HCT116 (cell line): Measurements from ENCODE around the gene FAM117A. TPM values are rescaled to one million over a fixed set of nuclear protein-coding genes. Genes with fewer than 3 reads are reported as not detected.

Experiments
- ATAC-seq: fragments of 200-7000 bp; cut with Tn5 transposase; 2 replicates; pipeline ENCODE4 v1.9.1; 2020; ENCODE audit warnings: mild to moderate bottlenecking, moderate library complexity
- BruUV-seq: library from RNA; stranded (reverse); fragments of 400-500 nt; replicated peaks from 2 replicates; lab custom pipeline; 2021; lab: Mats Ljungman, UMichigan
- CTCF ChIA-PET: fragments of 300-600 bp; sonication (Branson Sonifier 250); formaldehyde crosslinking; loops from one replicate; lab custom pipeline; 2021; ENCODE audit warnings: antibody characterized with exemption; lab: Charles Lee
- POLR2A ChIA-PET: fragments of 300-600, 350-600 bp; sonication (Branson Sonifier 250); formaldehyde crosslinking; loops from one replicate; lab custom pipeline; 2021; ENCODE audit warnings: antibody characterized with exemption; lab: Charles Lee
- RAD21 ChIA-PET, 2 experiments: fragments of 300-600 bp; sonication (Branson Sonifier 250); formaldehyde crosslinking; loops; one replicate each; lab custom pipeline; 2023; ENCODE audit warnings: low total read pairs in 2 of 2; ENCODE audit not compliant: uncharacterized antibody in 2 of 2, unreplicated experiment in 2 of 2, low non-redundant PET in 1 of 2; lab: Charles Lee
- DNase-seq: peaks from one replicate; pipeline ENCODE4 v3.0.0-alpha.2; 2010; ENCODE audit warnings: low read depth, low spot score
- H2AFZ ChIP-seq: fragments of 200-600 bp; shearing (Covaris generic), sonication (generic); 2 replicates; pipeline ENCODE4 v1.6.1; 2017; ENCODE audit warnings: low read depth, mixed run types, mixed read lengths, antibody characterized with exemption, low read length; ENCODE audit not compliant: poor library complexity, severe bottlenecking
- H3K27ac ChIP-seq: 2 replicates; pipeline ENCODE4 v1.5.1; 2012; ENCODE audit warnings: low read depth, low read length
- H3K27me3 ChIP-seq: fragments of 200-600 bp; sonication (generic); 2 replicates; pipeline ENCODE4 v1.6.1; 2016; ENCODE audit warnings: mixed run types, low read length, mixed read lengths; ENCODE audit not compliant: insufficient read depth
- H3K36me3 ChIP-seq, 2 experiments: fragments of 200-500 bp in 1 of 2; fragments of 200-600 bp in 1 of 2; sonication (Bioruptor generic) in 1 of 2; sonication (generic) in 1 of 2; 2 replicates each; pipeline versions ENCODE4 v1.5.1 to v1.6.1; 2014 to 2016; ENCODE audit warnings: low read length in 2 of 2, inconsistent platforms in 1 of 2, mixed read lengths in 1 of 2, mixed run types in 1 of 2; ENCODE audit not compliant: insufficient read depth in 2 of 2, control insufficient read depth in 1 of 2
- H3K4me1 ChIP-seq, 2 experiments: fragments of 200-600 bp in 1 of 2; sonication (generic) in 1 of 2; 2 replicates each; pipeline versions ENCODE4 v1.5.1 to v1.6.1; 2012 to 2017; ENCODE audit warnings: low read length in 2 of 2, inconsistent platforms in 1 of 2, mild to moderate bottlenecking in 1 of 2, mixed read lengths in 1 of 2, mixed run types in 1 of 2, moderate library complexity in 1 of 2; ENCODE audit not compliant: insufficient read depth in 2 of 2, control insufficient read depth in 1 of 2
- H3K4me2 ChIP-seq: fragments of 200-600 bp; sonication (generic); 2 replicates; pipeline ENCODE4 v1.6.1; 2017; ENCODE audit warnings: mixed run types, low read length, mixed read lengths
- H3K4me3 ChIP-seq, 2 experiments: fragments of 200-600 bp in 1 of 2; sonication (generic) in 1 of 2; replicated peaks in 1 of 2; 2 replicates each; pipeline ENCODE4 v1.5.1; 2011 to 2016; ENCODE audit warnings: low read length in 2 of 2, control low read depth in 1 of 2, low read depth in 1 of 2, mild to moderate bottlenecking in 1 of 2, mixed read lengths in 1 of 2, mixed run types in 1 of 2
- H3K79me2 ChIP-seq: fragments of 200-600 bp; sonication (generic); 2 replicates; pipeline ENCODE4 v1.6.1; 2017; ENCODE audit warnings: mild to moderate bottlenecking, mixed run types, low read length, moderate library complexity, mixed read lengths; ENCODE audit not compliant: insufficient read depth
- H3K9ac ChIP-seq: fragments of 200-600 bp; sonication (generic); 2 replicates; pipeline ENCODE4 v1.6.1; 2016; ENCODE audit warnings: low read length, mixed read lengths
- H3K9me2 ChIP-seq: fragments of 200-600 bp; sonication (generic), shearing (Covaris generic); 2 replicates; pipeline ENCODE4 v1.6.1; 2017; ENCODE audit warnings: mixed run types, mild to moderate bottlenecking, moderate library complexity; ENCODE audit not compliant: insufficient read depth
- H3K9me3 ChIP-seq, 2 experiments: fragments of 200-500 bp in 1 of 2; fragments of 200-600 bp in 1 of 2; sonication (Bioruptor generic) in 1 of 2; sonication (generic) in 1 of 2; 2 replicates each; pipeline ENCODE4 v1.6.1; 2014 to 2017; ENCODE audit warnings: low read length in 2 of 2, mixed read lengths in 2 of 2, inconsistent platforms in 1 of 2, low read depth in 1 of 2, mild to moderate bottlenecking in 1 of 2, mixed run types in 1 of 2, moderate library complexity in 1 of 2; ENCODE audit not compliant: control insufficient read depth in 1 of 2, insufficient read depth in 1 of 2
- H4K20me1 ChIP-seq: fragments of 200-600 bp; sonication (generic), shearing (Covaris generic); 2 replicates; pipeline ENCODE4 v1.6.1; 2017; ENCODE audit warnings: mixed run types, mild to moderate bottlenecking, moderate library complexity; ENCODE audit not compliant: insufficient read depth
- ATF3 ChIP-seq: IDR thresholded peaks from 2 replicates; pipeline ENCODE4 v1.6.1; 2012
- CBX3 ChIP-seq: IDR thresholded peaks from 2 replicates; pipeline ENCODE4 v1.6.1; 2012; ENCODE audit warnings: low read depth
- CEBPB ChIP-seq: IDR thresholded peaks from 2 replicates; pipeline ENCODE4 v1.6.1; 2012; ENCODE audit warnings: low read depth
- CTCF ChIP-seq, 3 experiments: fragments of 200-600 bp in 1 of 3; sonication (generic) in 1 of 3; IDR thresholded peaks in 2 of 3; conservative IDR thresholded peaks in 1 of 3; 2 replicates each; pipeline ENCODE4 v1.5.1; 2012 to 2017; ENCODE audit warnings: low read depth in 2 of 3, low read length in 2 of 3, antibody characterized with exemption in 1 of 3, borderline replicate concordance in 1 of 3, control low read depth in 1 of 3, mild to moderate bottlenecking in 1 of 3, mixed read lengths in 1 of 3, mixed run types in 1 of 3, moderate library complexity in 1 of 3; ENCODE audit not compliant: insufficient read depth in 1 of 3
- ELF1 ChIP-seq: IDR thresholded peaks from 2 replicates; pipeline ENCODE4 v1.6.1; 2012; ENCODE audit warnings: low read depth, borderline replicate concordance
- EZH2 ChIP-seq: fragments of 200-600 bp; sonication (generic); IDR thresholded peaks from 2 replicates; pipeline ENCODE4 v1.6.1; 2017; ENCODE audit warnings: antibody characterized with exemption, mixed run types
- FOSL1 ChIP-seq: IDR thresholded peaks from 2 replicates; pipeline ENCODE4 v1.6.1; 2012; ENCODE audit warnings: low read depth
- JUND ChIP-seq: IDR thresholded peaks from 2 replicates; pipeline ENCODE4 v1.6.1; 2012
- POLR2AphosphoS5 ChIP-seq: IDR thresholded peaks from 2 replicates; pipeline ENCODE4 v1.6.1; 2011; ENCODE audit warnings: mild to moderate bottlenecking, low read depth, low read length, moderate library complexity
- RAD21 ChIP-seq: IDR thresholded peaks from 2 replicates; pipeline ENCODE4 v1.6.1; 2012; ENCODE audit warnings: low read depth, mild to moderate bottlenecking
- SIN3A ChIP-seq: IDR thresholded peaks from 2 replicates; pipeline ENCODE4 v1.6.1; 2012; ENCODE audit warnings: low read depth
- YY1 ChIP-seq: IDR thresholded peaks from 2 replicates; pipeline ENCODE4 v1.6.1; 2011; ENCODE audit warnings: low read length, low read depth, moderate library complexity, mild to moderate bottlenecking; ENCODE audit not compliant: insufficient replicate concordance; ENCODE audit errors: extremely low read depth
- ZBTB33 ChIP-seq: IDR thresholded peaks from 2 replicates; pipeline ENCODE4 v1.6.1; 2011; ENCODE audit warnings: mild to moderate bottlenecking, low read length, moderate library complexity; ENCODE audit not compliant: insufficient replicate concordance; ENCODE audit errors: extremely low read depth
- ZNF274 ChIP-seq: fragments of 200-500 bp; sonication (Bioruptor generic); IDR thresholded peaks from 2 replicates; pipeline ENCODE4 v1.6.1; 2014; ENCODE audit warnings: mild to moderate bottlenecking, low read depth, low read length, inconsistent platforms
- intact Hi-C: fragments of 100-400 bp; cut with micrococcal nuclease; formaldehyde crosslinking; loops from 2 replicates; pipeline ENCODE4 v1.10.0; 2022
- total RNA-seq: library from RNA; stranded (reverse); gene quantifications from one replicate; pipeline ENCODE4 v1.2.1, GENCODE V29; 2021; ENCODE audit not compliant: unreplicated experiment

Gene FAM117A
- total RNA-seq, 1 experiment from 2014 or later, result 12.8 TPM

DNA sequence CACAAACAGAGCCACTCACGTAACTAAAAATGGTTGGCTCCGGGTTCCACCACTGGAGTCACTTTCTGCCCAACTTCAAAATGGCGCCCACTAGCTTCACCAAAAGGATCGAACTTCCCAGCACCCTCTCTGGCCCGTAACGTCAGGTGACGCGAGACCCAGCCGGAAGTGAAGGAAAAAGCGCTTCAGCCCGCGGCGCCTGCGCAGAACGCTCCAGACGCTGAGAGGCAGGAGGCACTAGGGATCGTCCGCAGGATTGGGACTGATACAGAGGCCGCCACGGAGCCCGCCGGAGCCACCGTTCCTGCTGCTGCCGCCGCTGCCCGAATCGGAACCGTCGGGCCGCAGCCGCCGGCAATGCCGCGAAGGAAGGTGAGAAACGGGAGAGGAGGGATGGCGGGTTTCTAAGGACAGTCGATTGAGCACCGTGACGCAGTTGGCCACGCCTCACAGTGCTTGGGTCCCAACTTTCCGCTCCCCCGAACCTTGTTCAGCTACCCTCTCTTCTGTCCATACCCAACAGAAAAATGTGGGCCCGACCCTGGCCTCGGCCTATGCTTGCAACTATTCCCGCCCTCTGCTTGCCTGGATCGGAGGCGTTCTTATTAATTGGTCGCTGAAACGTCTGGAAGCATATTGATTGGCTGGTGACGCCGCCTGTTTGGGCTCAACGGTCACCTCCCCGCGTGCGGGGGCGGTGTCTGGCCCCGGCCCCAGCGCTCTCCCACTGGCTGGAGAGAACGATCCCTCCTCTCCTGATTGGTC lies 24.7 kb upstream of the FAM117A start, which contains the start of gene KAT7 (continued):
- TF ChIP-seq CTCF (IDR thresholded peaks at IDR 0.05 in 2 of 3, conservative IDR thresholded peaks at IDR 0.05 in 1 of 3; ENCODE audit: borderline replicate concordance in 1 of 3, insufficient read depth in 1 of 3, low read depth in 2 of 3, low read length in 2 of 3) (no peak), FOSL1 (no peak), ELF1 (peak; percentile 87; the same call in 1 of the 2 replicates), ZNF274 (no peak)

DNA sequence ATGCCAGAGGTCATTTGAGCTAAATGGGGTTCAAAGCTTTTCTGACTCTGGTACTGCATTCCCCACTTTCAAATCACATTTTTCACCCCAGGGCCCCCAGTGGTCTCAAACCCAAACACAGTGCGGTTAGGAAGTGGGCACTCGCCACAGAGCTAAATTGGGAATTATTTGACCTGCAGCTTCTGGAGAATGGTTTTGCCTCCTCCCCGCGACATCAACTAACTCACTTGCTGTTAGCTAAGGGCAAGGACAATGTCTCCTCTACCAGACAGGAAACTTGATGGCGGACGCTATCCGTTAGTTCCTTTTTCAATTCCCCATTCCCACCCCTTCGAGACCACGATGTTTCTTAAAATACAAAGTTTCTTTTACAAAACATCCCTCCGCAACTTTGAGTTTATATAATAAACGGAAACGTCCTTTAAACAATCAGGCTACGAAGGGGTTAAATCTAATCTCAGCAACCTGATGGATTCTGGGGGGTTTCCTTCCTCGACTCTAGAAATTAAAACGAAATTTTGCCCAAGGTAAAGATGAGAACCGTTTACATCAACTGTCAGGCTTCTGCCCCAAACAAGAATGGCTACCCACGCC lies 24.1 kb upstream of the FAM117A start:
- Histone ChIP-seq H3K27ac (peak overlapping the region; percentile 98), H4K20me1 (peaks cover 17% of the 10 kb centered on the region; the same call in 1 of the 2 replicates), H3K4me2 (peak overlapping the region; percentile 83), H3K9me2 (no peaks in the 10 kb centered on the region), H2AFZ (peak overlapping the region; percentile 48), H3K27me3 (no peaks in the 10 kb centered on the region; the same call in 1 of the 2 replicates), H3K9ac (peak overlapping the region; percentile 98), H3K9me3 (no peaks in the 10 kb centered on the region), H3K4me1 (peaks cover 13 to 19% of the 10 kb centered on the region in 2 experiments), H3K36me3 (peaks cover 15 to 31% of the 10 kb centered on the region in 2 experiments), H3K79me2 (peaks cover 38% of the 10 kb centered on the region), H3K4me3 (peak overlapping the region; percentile 86 to 96)
- DNase-seq, result no peak
- ChIA-PET CTCF (interaction anchor here (0.8 to 2.1 kb wide), 7 partner anchors 9 to 232 kb away, joined by 3 to 6 read pairs (median 5); partner anchors contain the start of genes FAM117A and SLC35B1), RAD21 (no interaction called here), POLR2A (interaction anchor here (0.7 to 2.0 kb wide), 6 partner anchors 10 to 210 kb away, joined by 3 to 28 read pairs (median 7); partner anchors contain the start of genes FAM117A and SLC35B1)
- no peak for ATAC-seq
- BruUV-seq, result TSS peak; percentile 75
- intact Hi-C loops, result loop anchor here (2.0 kb wide), 3 partner anchors 79 to 373 kb away; partner anchors contain the start of gene PHB1
- no peak for TF ChIP-seq EZH2
- TF ChIP-seq YY1, result no peak
- no peak for TF ChIP-seq CBX3
- no peak for TF ChIP-seq ELF1
- no peak for TF ChIP-seq ZNF274
- no peak for TF ChIP-seq CEBPB
- no peak for TF ChIP-seq ATF3
- TF ChIP-seq POLR2AphosphoS5, result no peak
- no peak for TF ChIP-seq JUND
- no peak for TF ChIP-seq ZBTB33
- TF ChIP-seq CTCF (IDR thresholded peaks at IDR 0.05 in 2 of 3, conservative IDR thresholded peaks at IDR 0.05 in 1 of 3; ENCODE audit: borderline replicate concordance in 1 of 3, insufficient read depth in 1 of 3, low read depth in 2 of 3, low read length in 2 of 3), result no peak
- TF ChIP-seq RAD21, result no peak
- no peak for TF ChIP-seq SIN3A
